AG04450 (cell line): ENCODE data around the gene DAPK2. TPM values are rescaled to one million over a fixed set of nuclear protein-coding genes. Genes with fewer than 3 reads are reported as not detected.

ENCODE experiments used
- CTCF ChIA-PET: fragments of 300-600, 350-600 bp; formaldehyde crosslinking; extraction: SDS; loops from one replicate; lab custom pipeline; 2022; ENCODE audit warnings: antibody characterized with exemption, inconsistent platforms; lab: Charles Lee
- POLR2A ChIA-PET: fragments of 350-600 bp; formaldehyde crosslinking; extraction: SDS; loops from one replicate; lab custom pipeline; 2021; ENCODE audit warnings: antibody characterized with exemption, inconsistent platforms; lab: Yijun Ruan, JAX
- DNase-seq: peaks from one replicate; pipeline ENCODE4 v3.0.0-alpha.2; 2011; ENCODE audit warnings: low read depth, low spot score
- H3K27ac ChIP-seq: one replicate; pipeline ENCODE4 v1.5.1; 2012; ENCODE audit warnings: low read depth, low read length, control low read depth
- H3K27me3 ChIP-seq: one replicate; pipeline ENCODE4 v1.6.0; 2012; ENCODE audit warnings: low read length; ENCODE audit not compliant: control insufficient read depth, insufficient read depth
- H3K4me3 ChIP-seq: 2 replicates; pipeline ENCODE4 v1.5.1; 2011; ENCODE audit warnings: mild to moderate bottlenecking, low read depth, low read length, control low read depth
- H3K9me3 ChIP-seq: 2 replicates; pipeline ENCODE4 v1.5.1; 2012; ENCODE audit warnings: low read length; ENCODE audit not compliant: control insufficient read depth, insufficient read depth
- polyA plus RNA-seq: library from polyadenylated mRNA; depleted of rRNA; stranded (reverse); fragments of >200 nt; gene quantifications from 2 replicates; pipeline ENCODE4 v1.2.3, GENCODE V29; 2011
- TF ChIP-seq, protein P1 (sequence below): IDR thresholded peaks from 2 replicates; pipeline ENCODE4 v1.5.1; 2011; ENCODE audit warnings: low read depth, low read length, control low read depth, inconsistent platforms

The DAPK2 gene
- polyA plus RNA-seq, 1 experiment = 0.42 TPM

- H3K27ac ChIP-seq = no peak overlapping the region
- H3K27me3 ChIP-seq = peaks cover 16% of the 10 kb centered on the region
- TF ChIP-seq, protein P1, sequence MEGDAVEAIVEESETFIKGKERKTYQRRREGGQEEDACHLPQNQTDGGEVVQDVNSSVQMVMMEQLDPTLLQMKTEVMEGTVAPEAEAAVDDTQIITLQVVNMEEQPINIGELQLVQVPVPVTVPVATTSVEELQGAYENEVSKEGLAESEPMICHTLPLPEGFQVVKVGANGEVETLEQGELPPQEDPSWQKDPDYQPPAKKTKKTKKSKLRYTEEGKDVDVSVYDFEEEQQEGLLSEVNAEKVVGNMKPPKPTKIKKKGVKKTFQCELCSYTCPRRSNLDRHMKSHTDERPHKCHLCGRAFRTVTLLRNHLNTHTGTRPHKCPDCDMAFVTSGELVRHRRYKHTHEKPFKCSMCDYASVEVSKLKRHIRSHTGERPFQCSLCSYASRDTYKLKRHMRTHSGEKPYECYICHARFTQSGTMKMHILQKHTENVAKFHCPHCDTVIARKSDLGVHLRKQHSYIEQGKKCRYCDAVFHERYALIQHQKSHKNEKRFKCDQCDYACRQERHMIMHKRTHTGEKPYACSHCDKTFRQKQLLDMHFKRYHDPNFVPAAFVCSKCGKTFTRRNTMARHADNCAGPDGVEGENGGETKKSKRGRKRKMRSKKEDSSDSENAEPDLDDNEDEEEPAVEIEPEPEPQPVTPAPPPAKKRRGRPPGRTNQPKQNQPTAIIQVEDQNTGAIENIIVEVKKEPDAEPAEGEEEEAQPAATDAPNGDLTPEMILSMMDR = no peak
- ChIA-PET CTCF (no interaction called here), POLR2A (no interaction called here)
- no peaks in the 10 kb centered on the region for H3K9me3 ChIP-seq
- no peak overlapping the region for H3K4me3 ChIP-seq
- DNase-seq = no peak
Measured at GRCh38 chr15:63991706-63992105, 54.6 kb downstream of the DAPK2 start.

GRCh38 chr15:63990454-63990853 is 55.8 kb downstream of the DAPK2 start:
- Histone ChIP-seq H3K27ac (no peak overlapping the region), H3K4me3 (no peak overlapping the region), H3K9me3 (no peaks in the 10 kb centered on the region), H3K27me3 (peaks cover 14% of the 10 kb centered on the region)
- POLR2A ChIA-PET = no interaction called here
- TF ChIP-seq, protein P1 = no peak
- DNase-seq = no peak
- CTCF ChIA-PET = no interaction called here

- H3K9me3 ChIP-seq = no peaks in the 10 kb centered on the region
- POLR2A ChIA-PET = no interaction called here
- CTCF ChIA-PET = interaction anchor here (0.7 kb wide), 1 partner anchor 71 kb away, joined by 3 read pairs; no protein-coding TSS in a partner anchor
- TF ChIP-seq, protein P1 = no peak
- H3K27me3 ChIP-seq = peaks cover 13% of the 10 kb centered on the region
- no peak overlapping the region for H3K4me3 ChIP-seq
- DNase-seq = no peak
- no peak overlapping the region for H3K27ac ChIP-seq
Measured at GRCh38 chr15:63987796-63988378, 58.4 kb downstream of the DAPK2 start.

DNA sequence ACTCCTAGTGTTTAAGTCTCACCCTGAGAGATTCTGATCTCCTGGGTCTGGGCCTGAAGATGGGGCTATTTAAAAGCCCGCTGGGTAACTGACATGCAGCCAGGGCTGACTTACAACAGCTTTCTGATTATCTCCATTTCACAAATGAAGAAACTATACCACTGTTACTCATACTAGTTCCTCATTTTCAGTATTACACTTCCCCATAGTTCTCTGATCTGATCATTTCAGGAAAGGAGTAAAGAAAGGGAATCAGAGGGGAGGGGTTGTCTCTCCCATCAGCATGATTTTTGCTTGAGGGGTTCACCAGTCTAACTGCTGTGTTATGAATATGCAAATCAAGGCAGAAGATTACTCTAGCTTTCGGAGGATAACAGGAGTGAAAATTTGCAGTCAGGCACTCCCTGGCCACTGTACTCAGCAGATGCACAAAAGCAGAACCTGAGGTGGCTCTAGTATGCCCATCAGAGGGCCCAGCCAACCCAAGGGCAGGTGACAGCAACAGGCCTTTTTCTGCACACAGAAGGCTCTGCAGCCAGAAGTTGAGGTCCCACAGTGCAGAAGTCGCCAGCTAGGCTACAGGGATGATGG is 59.4 kb downstream of the DAPK2 start:
- DNase-seq = no peak

More for the DNA sequence above, 59.4 kb downstream of the DAPK2 start:
- H3K27ac ChIP-seq = no peak overlapping the region
- POLR2A ChIA-PET = no interaction called here
- no peak overlapping the region for H3K4me3 ChIP-seq
- CTCF ChIA-PET = interaction anchor here (0.9 kb wide), 1 partner anchor 41 kb away, joined by 3 read pairs; no protein-coding TSS in a partner anchor
- TF ChIP-seq, protein P1 = no peak
- H3K27me3 ChIP-seq = peaks cover 10% of the 10 kb centered on the region
- no peaks in the 10 kb centered on the region for H3K9me3 ChIP-seq
